Measurements from ENCODE around the gene CPNE7.

CPNE7 gene

DNA sequence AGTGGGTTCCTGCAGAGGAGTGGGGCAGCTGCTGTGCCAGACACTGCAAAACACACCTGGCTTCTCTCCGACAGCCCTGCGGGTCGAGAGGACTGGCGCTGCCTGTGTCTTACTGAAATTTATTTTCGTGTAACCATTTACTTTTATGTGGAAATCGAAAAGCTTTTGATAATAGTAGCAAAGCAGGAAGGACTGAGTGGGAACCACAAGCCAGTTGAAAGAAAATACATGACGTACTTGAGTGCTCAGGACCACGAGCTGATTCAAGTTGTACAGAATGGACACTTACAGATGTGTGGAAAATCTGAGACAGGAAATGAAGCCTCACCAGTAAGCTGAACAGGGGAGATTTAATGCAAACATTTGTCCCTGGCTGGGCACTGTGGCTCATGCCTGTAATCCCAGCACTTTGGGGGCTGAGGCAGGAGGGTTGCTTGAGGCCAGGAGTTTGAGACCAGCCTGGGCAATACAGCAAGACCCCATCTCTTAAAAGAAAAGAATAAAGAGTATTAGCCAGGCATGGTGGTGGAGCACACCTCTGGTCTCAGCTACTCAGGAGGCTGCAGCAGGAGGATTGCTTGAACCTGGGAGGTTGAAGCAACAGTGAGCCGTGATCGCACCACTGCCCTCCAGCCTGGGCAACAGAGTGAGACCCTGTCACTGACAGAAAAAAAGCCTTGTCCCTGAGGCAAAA is 26.4 kb upstream of the CPNE7 start:
- no peak for DNase-seq (ENCODE audit: low read depth)

DNA sequence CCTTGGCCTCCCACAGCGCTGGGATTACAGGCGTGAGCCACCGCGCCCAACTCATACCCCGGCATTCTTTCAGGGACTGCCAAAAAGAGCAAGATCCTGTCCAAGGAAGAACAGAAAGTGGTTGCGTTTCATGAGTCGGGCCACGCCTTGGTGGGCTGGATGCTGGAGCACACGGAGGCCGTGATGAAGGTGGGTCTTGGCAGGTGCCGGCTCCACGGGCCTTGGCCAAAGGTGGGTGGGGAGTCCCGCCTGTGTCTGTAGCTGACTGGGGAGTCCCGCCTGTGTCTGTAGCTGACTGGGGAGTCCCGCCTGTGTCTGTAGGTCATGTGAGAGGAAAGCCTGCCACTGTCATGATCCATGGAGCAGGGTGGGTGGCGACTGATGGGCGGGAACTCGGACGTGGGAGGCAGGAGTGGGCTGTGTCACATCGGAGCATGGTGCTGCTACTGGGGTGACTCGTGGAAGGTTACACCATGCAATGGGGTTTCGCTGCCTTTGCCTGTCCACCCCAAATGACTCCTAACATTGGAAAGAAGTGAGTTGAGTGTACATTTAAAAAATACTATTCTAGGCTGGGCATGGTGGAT is 25.0 kb upstream of the CPNE7 start:
- no peak for DNase-seq (ENCODE audit: low read depth)

DNA sequence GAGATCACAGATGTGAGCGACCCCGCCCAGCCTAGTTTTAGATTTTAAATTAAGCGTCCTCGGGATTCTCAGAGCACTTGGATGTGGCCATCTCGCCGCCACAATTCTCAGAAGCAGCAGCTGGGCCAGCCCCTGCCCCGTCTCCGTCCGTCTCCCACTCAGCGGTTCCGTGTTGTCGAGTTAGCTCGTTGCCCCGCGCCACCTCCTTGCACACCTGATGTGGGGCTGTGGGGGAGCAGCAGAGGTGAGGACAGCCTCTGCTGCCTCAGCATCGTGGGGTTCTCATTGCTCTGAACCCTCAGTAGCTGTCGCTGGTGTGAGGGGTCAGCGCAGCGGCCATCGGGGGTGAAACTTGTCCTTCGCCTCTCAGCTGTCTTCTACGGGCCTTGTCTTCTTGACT is 23.2 kb upstream of the CPNE7 start:
- no peak for DNase-seq (ENCODE audit: low read depth)

DNA sequence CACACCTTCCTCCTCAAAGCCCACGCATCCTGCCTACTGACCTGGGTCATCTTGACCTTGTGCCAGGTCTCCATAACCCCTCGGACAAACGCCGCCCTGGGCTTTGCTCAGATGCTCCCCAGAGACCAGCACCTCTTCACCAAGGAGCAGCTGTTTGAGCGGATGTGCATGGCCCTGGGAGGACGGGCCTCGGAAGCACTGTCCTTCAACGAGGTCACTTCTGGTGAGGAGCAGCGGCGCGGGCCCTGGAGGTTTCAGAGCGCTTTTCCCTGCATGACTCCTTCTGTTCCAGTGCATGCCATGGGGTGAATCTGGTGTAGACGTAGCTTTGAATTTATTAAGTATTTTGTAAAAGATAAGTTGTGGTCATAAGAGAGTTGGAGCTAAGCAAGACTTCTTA is 22.6 kb upstream of the CPNE7 start:
- DNase-seq (ENCODE audit: low read depth) = no peak

DNA sequence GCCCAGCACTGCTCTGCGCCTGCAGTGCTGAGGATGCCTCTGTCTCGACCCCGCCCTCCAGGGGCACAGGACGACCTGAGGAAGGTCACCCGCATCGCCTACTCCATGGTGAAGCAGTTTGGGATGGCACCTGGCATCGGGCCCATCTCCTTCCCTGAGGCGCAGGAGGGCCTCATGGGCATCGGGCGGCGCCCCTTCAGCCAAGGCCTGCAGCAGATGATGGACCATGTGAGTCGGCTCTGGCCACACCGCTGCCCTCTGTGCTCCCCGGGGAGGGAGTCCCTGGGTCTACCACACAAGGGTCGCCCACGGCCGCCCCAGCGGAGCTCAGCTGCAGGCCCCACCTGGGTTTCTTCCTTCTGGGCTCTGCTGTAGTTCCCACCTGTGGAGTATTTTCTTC is 21.8 kb upstream of the CPNE7 start:
- no peak for DNase-seq (ENCODE audit: low read depth)

DNA sequence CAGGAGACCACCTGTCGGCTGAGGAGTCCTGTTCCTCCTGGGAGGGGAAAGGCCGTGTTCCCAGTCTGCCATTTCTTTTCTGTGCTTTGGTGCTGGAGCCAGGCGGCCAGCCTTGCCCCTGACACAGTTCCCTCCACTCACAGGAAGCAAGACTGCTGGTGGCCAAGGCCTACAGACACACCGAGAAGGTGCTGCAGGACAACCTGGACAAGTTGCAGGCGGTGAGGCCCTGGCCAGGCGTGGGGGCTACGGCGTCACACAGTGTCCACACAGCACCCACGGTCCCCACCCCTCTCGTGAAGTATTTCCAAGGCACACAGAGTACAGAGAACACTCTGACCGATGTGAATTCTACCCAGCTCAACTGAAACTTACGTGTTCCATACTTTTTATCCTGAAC is 21.2 kb upstream of the CPNE7 start:
- DNase-seq (ENCODE audit: low read depth) = no peak

DNA sequence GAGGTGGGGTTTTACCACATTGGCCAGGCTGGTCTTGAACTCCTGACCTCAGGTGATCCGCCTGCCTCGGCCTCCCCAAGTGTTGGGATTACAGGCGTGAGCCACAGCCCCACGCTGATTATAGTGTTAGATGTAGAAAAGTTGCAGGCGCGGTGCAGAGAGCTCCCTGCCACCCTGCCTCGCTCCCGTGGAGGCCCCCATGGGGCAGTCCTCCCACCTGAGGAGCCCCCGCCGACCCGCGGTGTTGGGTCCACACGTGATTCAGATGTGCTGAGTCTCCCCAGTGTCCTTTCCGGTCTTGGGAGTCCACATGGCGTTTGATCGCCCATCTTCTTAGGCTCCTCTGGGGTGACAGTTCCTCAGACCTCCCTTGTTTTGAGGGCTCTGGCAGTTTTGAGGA is 20.3 kb upstream of the CPNE7 start:
- DNase-seq (ENCODE audit: low read depth) = no peak

DNA sequence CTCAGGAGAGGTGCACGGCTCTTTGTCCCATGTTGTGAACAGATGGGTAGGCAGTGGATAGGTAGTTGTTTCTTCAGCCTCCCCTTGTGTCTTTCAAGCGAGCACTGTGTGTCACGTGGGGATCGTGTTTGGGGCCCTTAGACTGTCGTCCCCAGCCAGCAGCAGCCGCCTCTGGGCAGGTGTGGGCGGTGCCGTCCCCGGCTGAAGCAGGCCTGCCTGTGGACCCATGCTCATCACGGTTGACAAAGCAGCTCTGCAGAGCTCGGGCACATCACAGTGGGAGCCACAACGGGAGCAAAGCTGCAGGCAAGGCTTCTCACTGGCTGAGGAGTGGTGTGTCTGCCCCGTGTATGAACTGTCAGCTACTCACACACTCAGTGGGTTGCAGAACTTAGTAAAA is 19.8 kb upstream of the CPNE7 start:
- no peak for DNase-seq (ENCODE audit: low read depth)

DNA sequence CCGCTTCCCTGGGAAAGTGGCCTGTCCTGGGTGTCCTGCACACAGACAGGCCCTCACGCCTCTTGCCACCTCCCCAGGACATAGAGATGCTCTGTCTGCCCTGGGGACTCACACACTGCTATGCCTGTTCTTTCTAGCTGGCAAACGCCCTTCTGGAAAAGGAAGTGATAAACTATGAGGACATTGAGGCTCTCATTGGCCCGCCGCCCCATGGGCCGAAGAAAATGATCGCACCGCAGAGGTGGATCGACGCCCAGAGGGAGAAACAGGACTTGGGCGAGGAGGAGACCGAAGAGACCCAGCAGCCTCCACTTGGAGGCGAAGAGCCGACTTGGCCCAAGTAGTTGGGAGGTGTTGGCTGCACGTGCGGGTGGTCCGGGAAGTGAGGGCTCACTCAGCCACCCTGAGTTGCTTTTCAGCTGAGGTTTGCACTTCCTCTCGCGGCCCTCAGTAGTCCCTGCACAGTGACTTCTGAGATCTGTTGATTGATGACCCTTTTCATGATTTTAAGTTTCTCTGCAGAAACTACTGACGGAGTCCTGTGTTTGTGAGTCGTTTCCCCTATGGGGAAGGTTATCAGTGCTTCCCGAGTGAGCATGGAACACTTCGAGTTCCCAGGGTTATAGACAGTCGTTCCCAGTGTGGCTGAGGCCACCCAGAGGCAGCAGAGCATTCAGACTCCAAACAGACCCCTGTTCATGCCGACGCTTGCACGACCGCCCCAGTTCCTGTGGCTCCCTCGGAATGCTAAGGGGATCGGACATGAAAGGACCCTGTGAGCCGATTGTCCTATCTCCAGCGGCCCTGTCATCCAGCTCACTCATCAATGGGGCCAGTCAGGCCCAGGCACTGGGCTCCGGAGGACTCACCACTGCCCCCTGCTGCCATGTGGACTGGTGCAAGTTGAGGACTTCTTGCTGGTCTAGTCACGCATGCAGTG is 18.5 kb upstream of the CPNE7 start:
- DNase-seq (ENCODE audit: low read depth) = no peak

DNA sequence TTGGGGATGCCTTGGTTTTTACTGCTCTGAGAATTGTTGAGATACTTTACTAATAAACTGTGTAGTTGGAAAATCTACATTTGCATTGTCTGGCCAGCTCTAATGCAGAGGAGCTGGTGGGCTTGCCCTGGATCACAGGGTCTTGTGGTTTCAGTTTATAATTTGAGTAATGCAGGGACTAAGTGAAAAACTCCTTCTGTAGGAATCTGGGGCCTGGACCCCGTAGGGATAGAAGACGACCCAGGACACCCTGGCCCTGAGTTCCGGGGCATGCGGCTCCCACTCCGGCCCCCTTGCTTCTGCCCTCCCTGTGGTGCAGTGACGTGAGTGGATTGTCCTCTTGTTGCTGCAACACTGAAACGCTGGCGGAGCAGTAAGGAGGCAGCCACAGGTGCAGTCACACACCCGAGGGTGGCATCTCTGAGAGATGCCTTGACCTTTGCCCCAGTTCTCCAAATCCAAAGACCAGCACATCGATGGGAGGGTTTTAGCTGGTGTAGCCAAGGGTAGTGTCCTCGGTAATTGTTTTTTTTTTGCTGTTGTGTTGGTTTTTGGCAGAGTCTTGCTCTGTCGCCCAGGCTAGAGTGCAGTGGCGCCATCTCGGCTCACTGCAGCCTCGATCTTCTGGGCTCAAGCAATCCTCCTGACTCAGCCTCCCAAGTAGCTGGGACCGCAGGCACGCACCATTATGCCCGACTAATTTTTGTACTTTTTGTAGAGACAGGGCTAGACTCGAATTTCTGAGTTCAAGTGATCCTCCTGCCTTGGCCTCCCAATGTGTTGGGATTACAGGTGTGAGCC is 17.7 kb upstream of the CPNE7 start:
- DNase-seq (ENCODE audit: low read depth) = no peak

DNA sequence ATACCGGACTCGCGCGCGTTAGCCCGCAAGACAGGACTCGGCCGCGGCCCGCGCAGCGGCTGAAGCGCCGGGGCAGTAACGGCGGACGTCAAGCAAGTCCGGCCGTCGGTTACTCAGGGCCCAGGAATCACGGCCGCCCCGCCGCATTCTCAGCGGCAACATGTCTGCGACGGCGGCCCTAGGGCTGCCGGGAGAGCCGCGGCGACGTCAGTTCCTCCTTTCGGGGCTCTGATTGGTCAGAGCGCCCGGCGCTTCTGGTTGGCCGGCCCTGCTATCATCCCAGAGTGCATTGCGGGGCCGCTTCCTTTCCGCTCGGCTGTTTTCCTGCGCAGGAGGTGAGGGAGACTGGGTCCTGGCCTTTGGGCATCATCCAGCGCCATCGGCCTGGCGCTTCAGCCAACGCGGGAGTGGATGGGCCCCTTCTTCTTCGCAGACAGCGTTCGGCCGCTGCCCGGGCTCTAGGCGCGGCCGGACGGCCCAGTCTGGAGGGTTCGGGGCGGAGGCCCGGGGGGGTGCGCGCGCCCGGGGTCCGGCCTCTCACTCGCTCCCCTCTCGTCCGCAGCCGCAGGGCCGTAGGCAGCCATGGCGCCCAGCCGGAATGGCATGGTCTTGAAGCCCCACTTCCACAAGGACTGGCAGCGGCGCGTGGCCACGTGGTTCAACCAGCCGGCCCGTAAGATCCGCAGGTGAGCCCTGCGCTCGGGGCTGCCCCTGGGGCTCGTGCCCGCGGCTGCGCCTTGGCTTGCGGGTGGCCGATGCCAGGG is 15.0 kb upstream of the CPNE7 start, which contains the start of gene RPL13:
Gene RPL13, plus strand, starts transcription at position 305 of the 764 bp plus-strand sequence. Its CDS starts 278 bp downstream, at position 583.
- DNase-seq (ENCODE audit: low read depth) = peak; percentile 89

DNA sequence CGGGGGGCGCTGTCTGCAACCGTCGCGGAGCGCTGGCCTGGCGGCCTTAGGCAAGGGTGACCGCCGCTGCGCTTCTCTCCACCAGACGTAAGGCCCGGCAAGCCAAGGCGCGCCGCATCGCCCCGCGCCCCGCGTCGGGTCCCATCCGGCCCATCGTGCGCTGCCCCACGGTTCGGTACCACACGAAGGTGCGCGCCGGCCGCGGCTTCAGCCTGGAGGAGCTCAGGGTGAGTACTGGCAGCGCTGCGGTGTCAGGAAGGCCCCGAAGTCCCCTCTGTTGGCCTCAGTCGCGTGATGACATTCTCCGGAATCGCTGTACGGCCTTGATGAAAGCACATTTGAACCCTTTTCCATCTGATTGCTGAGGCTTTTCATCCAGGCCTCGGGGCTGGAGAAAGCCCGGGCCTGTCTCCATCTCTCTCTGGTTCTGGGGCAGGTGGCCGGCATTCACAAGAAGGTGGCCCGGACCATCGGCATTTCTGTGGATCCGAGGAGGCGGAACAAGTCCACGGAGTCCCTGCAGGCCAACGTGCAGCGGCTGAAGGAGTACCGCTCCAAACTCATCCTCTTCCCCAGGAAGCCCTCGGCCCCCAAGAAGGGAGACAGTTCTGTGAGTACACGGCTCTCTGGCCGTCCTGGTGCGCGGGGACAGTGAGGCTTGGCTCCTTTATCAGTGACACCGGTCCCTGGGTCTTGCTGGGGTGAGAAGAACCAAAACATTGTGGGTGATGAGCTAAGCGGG is 14.2 kb upstream of the CPNE7 start:
- no peak for DNase-seq (ENCODE audit: low read depth)

DNA sequence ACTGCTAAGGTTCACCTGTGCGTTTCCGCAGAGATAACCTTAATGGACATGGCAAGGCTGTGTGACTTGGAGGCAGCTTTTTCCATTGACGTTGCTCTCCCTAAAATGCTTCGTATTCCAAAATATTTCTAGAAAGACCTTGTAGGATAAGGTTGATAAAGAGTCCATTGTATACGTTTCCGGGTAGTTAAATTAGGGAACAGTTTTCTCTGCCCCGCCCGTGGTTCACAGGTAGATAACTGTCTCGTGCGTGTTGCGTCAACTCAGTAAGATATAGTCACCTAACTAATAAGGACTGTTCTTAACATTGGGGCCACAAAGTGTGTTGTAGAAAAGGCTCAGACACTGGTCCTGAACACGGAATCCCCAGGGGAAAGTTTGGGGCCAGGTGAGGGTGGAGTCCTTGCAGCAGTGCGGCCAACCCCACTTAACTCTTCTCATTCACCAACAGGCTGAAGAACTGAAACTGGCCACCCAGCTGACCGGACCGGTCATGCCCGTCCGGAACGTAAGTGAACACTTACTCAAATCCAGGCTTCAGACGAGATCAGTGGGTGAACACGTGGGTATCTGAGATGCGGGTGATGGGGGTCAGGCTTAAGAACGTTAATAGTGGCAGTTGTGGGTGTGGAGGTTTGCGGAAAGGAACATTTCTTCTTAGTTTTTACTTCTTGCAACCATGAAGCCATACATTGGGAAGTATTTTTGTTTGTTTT is 13.5 kb upstream of the CPNE7 start:
- no peak for DNase-seq (ENCODE audit: low read depth)

DNA sequence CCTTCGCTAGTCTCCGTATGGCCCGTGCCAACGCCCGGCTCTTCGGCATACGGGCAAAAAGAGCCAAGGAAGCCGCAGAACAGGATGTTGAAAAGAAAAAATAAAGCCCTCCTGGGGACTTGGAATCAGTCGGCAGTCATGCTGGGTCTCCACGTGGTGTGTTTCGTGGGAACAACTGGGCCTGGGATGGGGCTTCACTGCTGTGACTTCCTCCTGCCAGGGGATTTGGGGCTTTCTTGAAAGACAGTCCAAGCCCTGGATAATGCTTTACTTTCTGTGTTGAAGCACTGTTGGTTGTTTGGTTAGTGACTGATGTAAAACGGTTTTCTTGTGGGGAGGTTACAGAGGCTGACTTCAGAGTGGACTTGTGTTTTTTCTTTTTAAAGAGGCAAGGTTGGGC is 12.6 kb upstream of the CPNE7 start:
- no peak for DNase-seq (ENCODE audit: low read depth)

DNA sequence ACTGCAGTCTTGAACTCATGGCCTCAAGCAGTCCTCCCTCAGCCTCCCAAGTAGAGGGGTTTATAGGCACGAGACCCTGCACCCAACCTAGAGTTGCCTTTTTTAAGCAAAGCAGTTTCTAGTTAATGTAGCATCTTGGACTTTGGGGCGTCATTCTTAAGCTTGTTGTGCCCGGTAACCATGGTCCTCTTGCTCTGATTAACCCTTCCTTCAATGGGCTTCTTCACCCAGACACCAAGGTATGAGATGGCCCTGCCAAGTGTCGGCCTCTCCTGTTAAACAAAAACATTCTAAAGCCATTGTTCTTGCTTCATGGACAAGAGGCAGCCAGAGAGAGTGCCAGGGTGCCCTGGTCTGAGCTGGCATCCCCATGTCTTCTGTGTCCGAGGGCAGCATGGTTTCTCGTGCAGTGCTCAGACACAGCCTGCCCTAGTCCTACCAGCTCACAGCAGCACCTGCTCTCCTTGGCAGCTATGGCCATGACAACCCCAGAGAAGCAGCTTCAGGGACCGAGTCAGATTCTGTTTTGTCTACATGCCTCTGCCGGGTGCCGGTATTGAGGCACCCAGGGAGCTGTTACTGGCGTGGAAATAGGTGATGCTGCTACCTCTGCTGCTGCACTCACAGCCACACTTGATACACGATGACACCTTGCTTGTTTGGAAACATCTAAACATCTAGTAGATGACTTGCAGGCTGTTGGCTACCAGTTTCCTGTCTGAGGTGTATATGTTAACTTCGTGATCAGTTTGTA is 11.7 kb upstream of the CPNE7 start:
- DNase-seq (ENCODE audit: low read depth) = no peak

DNA sequence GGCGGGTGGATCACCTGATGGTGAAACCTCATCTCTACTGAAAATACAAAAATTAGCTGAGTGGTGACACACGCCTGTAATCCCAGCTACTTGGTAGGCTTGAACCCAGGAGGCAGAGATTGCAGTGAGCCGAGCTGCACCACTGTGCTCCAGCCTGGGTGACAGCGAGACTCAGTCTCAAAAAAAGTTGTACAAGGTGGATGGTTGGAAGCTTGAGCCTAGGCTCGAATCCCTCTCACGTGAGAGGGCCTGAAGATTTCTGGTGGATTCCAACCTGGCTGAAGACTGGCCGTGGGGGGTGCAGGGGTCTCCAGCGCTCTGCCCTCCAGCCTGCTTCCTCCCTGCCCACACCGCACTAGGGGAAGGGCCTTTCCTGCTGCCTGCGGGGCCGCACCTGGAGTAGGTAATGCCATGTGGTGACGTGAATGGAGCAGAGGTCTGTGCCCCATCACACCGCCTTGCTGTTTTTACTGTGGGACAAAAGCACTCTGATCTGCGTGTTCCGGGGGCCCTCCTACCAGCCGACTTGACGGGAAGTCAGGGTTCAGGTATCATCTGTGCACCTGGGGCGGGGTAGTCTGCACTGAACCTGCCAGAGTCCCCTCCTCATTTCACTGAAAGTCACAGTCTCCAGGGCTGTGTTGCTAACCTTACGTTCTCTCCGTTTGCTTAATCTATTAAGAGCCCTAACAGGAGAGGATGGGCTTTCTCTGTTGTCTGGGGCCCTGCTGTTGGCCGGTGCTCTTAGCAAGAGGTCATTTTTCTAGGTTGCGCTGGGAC is 10.9 kb upstream of the CPNE7 start:
- no peak for DNase-seq (ENCODE audit: low read depth)

DNA sequence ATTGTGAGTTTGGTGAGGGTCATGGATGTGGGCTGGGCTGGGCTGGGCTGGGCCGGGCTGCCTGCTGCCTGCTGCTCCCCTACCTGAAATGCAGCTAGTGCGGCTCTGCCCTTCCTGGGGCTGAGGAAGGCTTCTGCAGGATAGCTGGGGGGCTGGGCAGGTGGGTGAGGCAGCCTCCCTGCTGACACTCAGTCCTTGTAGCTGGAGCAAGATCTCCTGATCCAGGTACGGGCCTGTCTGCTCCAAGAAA is 10.4 kb upstream of the CPNE7 start:
- DNase-seq (ENCODE audit: low read depth) = no peak

DNA sequence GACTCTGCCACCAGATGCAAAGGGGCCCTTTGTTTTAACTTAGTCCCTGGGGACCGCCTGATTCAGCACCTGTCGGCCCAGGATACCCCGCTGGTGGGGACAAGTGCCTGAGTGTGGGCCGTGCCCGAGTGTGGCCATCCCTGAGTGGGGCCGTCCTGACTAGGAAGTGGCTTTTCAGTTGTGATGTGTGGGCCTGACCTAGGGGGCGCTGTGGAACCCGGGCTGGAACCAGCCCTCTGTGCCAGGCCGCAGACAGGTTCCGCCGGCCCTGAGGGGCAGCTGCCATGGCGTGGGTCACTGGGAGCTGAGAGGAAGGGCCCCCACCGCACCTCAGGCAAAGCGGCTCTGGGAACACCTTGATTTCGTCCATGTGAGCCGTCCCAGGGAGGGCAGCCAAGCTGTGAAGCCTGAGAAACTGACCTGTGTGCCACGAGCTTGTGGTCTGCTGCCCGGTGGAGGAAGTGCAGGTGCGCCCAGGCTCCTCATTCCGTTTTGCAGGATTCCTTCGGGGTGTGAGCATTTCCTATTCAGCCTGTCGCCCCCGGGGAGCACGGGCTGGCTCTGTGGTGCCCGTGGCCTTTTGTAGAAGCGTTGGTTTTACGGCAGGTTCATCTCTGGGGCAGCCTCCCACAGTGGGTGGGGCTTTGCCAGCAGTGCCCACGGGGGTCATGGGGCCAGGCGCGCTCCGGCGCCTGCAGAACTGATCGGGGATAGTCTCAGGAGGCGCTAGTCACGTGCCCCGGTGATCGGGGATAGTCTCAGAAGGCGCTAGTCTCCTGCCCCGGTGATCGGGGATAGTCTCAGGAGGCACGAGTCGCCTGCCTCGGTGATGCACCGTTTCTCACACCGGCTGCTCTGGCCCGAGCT is 9.8 kb upstream of the CPNE7 start:
- peak; percentile 66 for DNase-seq (ENCODE audit: low read depth)
